Measurements from ENCODE around the gene SLC4A9.

SLC4A9 gene

DNA sequence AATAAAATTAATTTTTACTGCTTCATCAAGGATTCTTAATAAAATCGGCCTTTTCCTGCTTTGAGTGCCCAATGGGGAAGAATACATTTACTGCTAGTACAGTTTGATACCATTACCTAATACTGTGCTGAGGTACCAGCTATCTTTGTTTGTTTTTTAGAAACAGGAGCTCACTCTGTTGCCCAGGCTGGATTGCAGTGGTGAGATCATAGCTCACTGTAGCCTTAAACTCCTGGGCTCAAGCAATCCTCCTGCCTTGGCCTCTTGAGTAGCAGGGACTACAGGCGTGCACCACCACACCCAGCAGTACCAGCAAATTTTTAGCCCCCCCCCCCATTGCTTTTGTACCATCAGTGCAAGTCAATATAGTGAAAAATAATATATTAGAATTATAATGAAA is 28.1 kb downstream of the SLC4A9 start:
- Histone ChIP-seq H3K79me2 (ENCODE audit: insufficient read depth, low read length) (no peaks in the 10 kb centered on the region), H3K4me1 (ENCODE audit: insufficient read depth, low read length, severe bottlenecking) (no peaks in the 10 kb centered on the region), H3K9me3 (ENCODE audit: low read length) (no peaks in the 10 kb centered on the region), H3K9me2 (ENCODE audit: low read depth, low read length) (no peaks in the 10 kb centered on the region), H3K9ac (ENCODE audit: low read length) (no peak overlapping the region), H3K4me2 (ENCODE audit: low read length) (no peak overlapping the region), H3K4me3 (ENCODE audit: low read depth, low read length, poor library complexity, severe bottlenecking) (no peak overlapping the region), H3F3A (ENCODE audit: insufficient read depth, low read length) (no peaks in the 10 kb centered on the region), H4K20me1 (ENCODE audit: insufficient read depth, low read length) (no peaks in the 10 kb centered on the region), H2AFZ (ENCODE audit: low read length) (no peak overlapping the region), H3K27ac (ENCODE audit: low read depth, low read length, poor library complexity, severe bottlenecking) (no peak overlapping the region), H3K27me3 (ENCODE audit: insufficient read depth, low read length) (no peaks in the 10 kb centered on the region), H3K36me3 (ENCODE audit: insufficient read depth, low read length) (no peaks in the 10 kb centered on the region)
- TF ChIP-seq, protein P1, sequence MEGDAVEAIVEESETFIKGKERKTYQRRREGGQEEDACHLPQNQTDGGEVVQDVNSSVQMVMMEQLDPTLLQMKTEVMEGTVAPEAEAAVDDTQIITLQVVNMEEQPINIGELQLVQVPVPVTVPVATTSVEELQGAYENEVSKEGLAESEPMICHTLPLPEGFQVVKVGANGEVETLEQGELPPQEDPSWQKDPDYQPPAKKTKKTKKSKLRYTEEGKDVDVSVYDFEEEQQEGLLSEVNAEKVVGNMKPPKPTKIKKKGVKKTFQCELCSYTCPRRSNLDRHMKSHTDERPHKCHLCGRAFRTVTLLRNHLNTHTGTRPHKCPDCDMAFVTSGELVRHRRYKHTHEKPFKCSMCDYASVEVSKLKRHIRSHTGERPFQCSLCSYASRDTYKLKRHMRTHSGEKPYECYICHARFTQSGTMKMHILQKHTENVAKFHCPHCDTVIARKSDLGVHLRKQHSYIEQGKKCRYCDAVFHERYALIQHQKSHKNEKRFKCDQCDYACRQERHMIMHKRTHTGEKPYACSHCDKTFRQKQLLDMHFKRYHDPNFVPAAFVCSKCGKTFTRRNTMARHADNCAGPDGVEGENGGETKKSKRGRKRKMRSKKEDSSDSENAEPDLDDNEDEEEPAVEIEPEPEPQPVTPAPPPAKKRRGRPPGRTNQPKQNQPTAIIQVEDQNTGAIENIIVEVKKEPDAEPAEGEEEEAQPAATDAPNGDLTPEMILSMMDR (IDR thresholded peaks at IDR 0.05; ENCODE audit: low read length) = no peak
- no peak for TF ChIP-seq EZH2 (IDR thresholded peaks at IDR 0.05; ENCODE audit: borderline replicate concordance, low read length)

DNA sequence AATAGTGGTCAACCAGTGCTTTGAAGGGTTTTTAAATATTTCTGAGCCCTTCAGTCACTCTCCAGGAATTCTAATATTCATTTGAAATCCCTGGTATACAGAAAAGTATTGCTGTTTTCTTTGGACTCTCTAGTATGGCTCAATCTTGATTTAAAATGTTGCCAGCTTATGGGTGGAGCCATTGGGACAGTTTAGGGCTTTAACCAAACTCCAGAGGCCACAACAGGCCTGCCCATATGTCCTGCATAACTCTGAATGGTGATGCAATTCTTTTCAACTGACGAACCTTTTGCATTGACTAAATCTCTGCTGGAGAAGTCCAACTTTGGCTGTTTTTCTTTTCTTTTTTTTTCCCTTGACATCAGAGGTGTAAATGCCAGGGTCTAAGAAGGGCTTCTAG is 31.3 kb downstream of the SLC4A9 start:
- Histone ChIP-seq H3K27ac (ENCODE audit: low read depth, low read length, poor library complexity, severe bottlenecking) (no peak overlapping the region), H4K20me1 (ENCODE audit: insufficient read depth, low read length) (no peaks in the 10 kb centered on the region), H3K79me2 (ENCODE audit: insufficient read depth, low read length) (no peaks in the 10 kb centered on the region), H3K27me3 (ENCODE audit: insufficient read depth, low read length) (no peaks in the 10 kb centered on the region), H3K4me2 (ENCODE audit: low read length) (no peak overlapping the region), H3K4me1 (ENCODE audit: insufficient read depth, low read length, severe bottlenecking) (no peaks in the 10 kb centered on the region), H2AFZ (ENCODE audit: low read length) (no peak overlapping the region), H3K36me3 (ENCODE audit: insufficient read depth, low read length) (no peaks in the 10 kb centered on the region), H3K4me3 (ENCODE audit: low read depth, low read length, poor library complexity, severe bottlenecking) (no peak overlapping the region), H3K9ac (ENCODE audit: low read length) (no peak overlapping the region), H3F3A (ENCODE audit: insufficient read depth, low read length) (no peaks in the 10 kb centered on the region), H3K9me2 (ENCODE audit: low read depth, low read length) (no peaks in the 10 kb centered on the region), H3K9me3 (ENCODE audit: low read length) (no peaks in the 10 kb centered on the region)
- TF ChIP-seq, protein P1 (IDR thresholded peaks at IDR 0.05; ENCODE audit: low read length) = no peak
- TF ChIP-seq EZH2 (IDR thresholded peaks at IDR 0.05; ENCODE audit: borderline replicate concordance, low read length) = no peak

DNA sequence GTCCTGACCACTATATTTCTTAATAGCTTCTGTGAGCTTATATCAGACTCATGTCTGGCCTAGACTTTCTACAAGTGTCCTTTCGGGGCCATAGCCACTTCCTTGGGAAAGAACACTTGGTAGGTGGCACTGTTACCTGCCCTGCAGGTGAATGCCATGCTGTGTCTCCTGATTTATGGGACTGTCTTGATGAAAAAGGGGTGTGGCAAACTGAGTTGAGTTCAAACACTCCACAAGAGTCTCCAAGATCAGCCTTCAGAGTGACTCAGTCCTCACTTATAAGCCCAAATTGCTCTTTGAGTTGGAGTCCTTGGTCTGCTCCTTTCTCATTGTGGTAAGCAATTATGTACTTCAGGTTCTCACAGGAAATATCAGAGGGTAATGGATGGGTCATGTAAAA is 31.7 kb downstream of the SLC4A9 start:
- H3K4me2 ChIP-seq (ENCODE audit: low read length) = no peak overlapping the region
- H3K9ac ChIP-seq (ENCODE audit: low read length) = no peak overlapping the region
- no peaks in the 10 kb centered on the region for H3K9me3 ChIP-seq (ENCODE audit: low read length)
- H3K4me3 ChIP-seq (ENCODE audit: low read depth, low read length, poor library complexity, severe bottlenecking) = no peak overlapping the region
- no peaks in the 10 kb centered on the region for H3F3A ChIP-seq (ENCODE audit: insufficient read depth, low read length)
- no peak overlapping the region for H3K27ac ChIP-seq (ENCODE audit: low read depth, low read length, poor library complexity, severe bottlenecking)
- H3K9me2 ChIP-seq (ENCODE audit: low read depth, low read length) = no peaks in the 10 kb centered on the region
- TF ChIP-seq EZH2 (IDR thresholded peaks at IDR 0.05; ENCODE audit: borderline replicate concordance, low read length) = no peak
- TF ChIP-seq, protein P1 (IDR thresholded peaks at IDR 0.05; ENCODE audit: low read length) = no peak
- no peaks in the 10 kb centered on the region for H3K4me1 ChIP-seq (ENCODE audit: insufficient read depth, low read length, severe bottlenecking)
- no peaks in the 10 kb centered on the region for H3K36me3 ChIP-seq (ENCODE audit: insufficient read depth, low read length)
- no peaks in the 10 kb centered on the region for H3K27me3 ChIP-seq (ENCODE audit: insufficient read depth, low read length)
- no peaks in the 10 kb centered on the region for H3K79me2 ChIP-seq (ENCODE audit: insufficient read depth, low read length)
- H4K20me1 ChIP-seq (ENCODE audit: insufficient read depth, low read length) = no peaks in the 10 kb centered on the region
- no peak overlapping the region for H2AFZ ChIP-seq (ENCODE audit: low read length)
